Esophagus muscularis mucosa (tissue), 4 donors: ENCODE results near the gene TMEM132C. TPM values are rescaled to one million over a fixed set of nuclear protein-coding genes. Genes with fewer than 3 reads are reported as not detected.

ENCODE experiments used
- DNase-seq: peaks from one replicate; pipeline ENCODE4 v3.0.0-alpha.2; 2017; ENCODE audit errors: extremely low spot score
- H3K27ac ChIP-seq, 4 donors: fragments of 200-600 bp; sonication (generic); replicated peaks in 1 of 4; 1 replicate in 3 of 4; 2 replicates in 1 of 4; pipeline ENCODE4 v1.5.1; 2016 to 2019; ENCODE audit warnings: mild to moderate bottlenecking in 1 of 4
- H3K27me3 ChIP-seq, 4 donors: fragments of 200-600 bp; sonication (generic); one replicate each; pipeline versions ENCODE4 v1.5.1 to v1.6.0; 2016 to 2019
- H3K36me3 ChIP-seq, 4 donors: fragments of 200-600 bp; sonication (generic); one replicate each; pipeline ENCODE4 v1.5.1; 2016 to 2019
- H3K4me1 ChIP-seq, 4 donors: fragments of 200-600 bp; sonication (generic); one replicate each; pipeline ENCODE4 v1.5.1; 2016 to 2019
- H3K4me3 ChIP-seq, 4 donors: fragments of 200-600 bp; sonication (generic); 1 replicate in 2 of 4; 2 replicates in 2 of 4; pipeline ENCODE4 v1.5.1; 2016 to 2019; ENCODE audit warnings: mild to moderate bottlenecking in 4 of 4, moderate library complexity in 1 of 4
- H3K9me3 ChIP-seq, 4 donors: fragments of 200-600 bp; sonication (generic); 1 replicate in 3 of 4; 2 replicates in 1 of 4; pipeline ENCODE4 v1.5.1; 2016 to 2019
- EP300 ChIP-seq: sonication (generic); formaldehyde crosslinking; IDR thresholded peaks from one replicate; pipeline ENCODE4 v1.6.1; 2017; ENCODE audit warnings: antibody characterized with exemption
- POLR2A ChIP-seq: fragments of 450-650 bp; IDR thresholded peaks from one replicate; pipeline ENCODE4 v1.6.1; 2017; ENCODE audit warnings: antibody characterized with exemption, moderate library complexity, mild to moderate bottlenecking, low read depth
- POLR2AphosphoS5 ChIP-seq, 2 donors: sonication (generic); formaldehyde crosslinking; IDR thresholded peaks; one replicate each; pipeline ENCODE4 v1.6.1; 2017; ENCODE audit warnings: antibody characterized with exemption in 2 of 2
- WGBS: methylation state at CpG from one replicate; pipeline ENCODE4 v1.1.5; 2018; 5-methylcytosine and 5-hydroxymethylcytosine counted together
- intact Hi-C: fragments of 100-400 bp; cut with DNase I; formaldehyde crosslinking; loops from one replicate; pipeline ENCODE4 v1.15.1; 2023
- total RNA-seq, 4 donors: library from RNA; depleted of rRNA; stranded (reverse); fragments of >200 nt; gene quantifications; one replicate each; pipeline versions ENCODE4 v1.1.0 to v1.2.1, GENCODE V29; 2016
- TF ChIP-seq, protein P1 (sequence below), 3 experiments: fragments of 200-600 bp in 2 of 3; fragments of 450-650 bp in 1 of 3; sonication (generic) in 2 of 3; IDR thresholded peaks; one replicate each; pipeline ENCODE4 v1.5.1; 2017 to 2019; ENCODE audit warnings: antibody characterized with exemption in 3 of 3, mild to moderate bottlenecking in 2 of 3, moderate library complexity in 1 of 3

TMEM132C gene
- total RNA-seq, 4 donors from 2014 or later, result 2.9 to 3.8 (median 3.5) TPM

DNA sequence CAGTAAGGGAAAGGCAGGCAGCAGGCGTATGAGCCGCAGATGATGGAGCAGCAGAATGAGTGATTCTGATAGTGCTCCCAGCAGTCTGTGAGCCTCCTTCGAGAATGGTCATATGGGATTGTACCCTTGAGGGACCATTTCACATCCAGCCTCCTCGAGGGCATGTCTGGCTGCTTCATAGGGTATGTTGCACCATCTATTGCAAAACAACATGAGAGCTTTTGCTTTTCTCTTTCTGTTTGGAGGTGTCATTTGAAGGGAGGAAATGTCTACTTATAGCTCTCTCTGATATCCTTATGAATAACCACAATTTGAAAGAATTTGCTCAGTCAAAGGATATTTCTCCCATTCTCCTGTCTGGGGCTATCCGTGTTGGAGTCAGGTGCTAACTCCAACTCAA, 172.8 kb downstream of the TMEM132C start:
- intact Hi-C loops, result no loop called here
- H3K36me3 ChIP-seq, result no peaks in the 10 kb centered on the region
- H3K9me3 ChIP-seq, result no peaks in the 10 kb centered on the region
- H3K27me3 ChIP-seq, result no peaks in the 10 kb centered on the region
- TF ChIP-seq EP300, result no peak
- TF ChIP-seq POLR2AphosphoS5 (IDR thresholded peaks at IDR 0.05), result no peak
- no peak for TF ChIP-seq POLR2A
- TF ChIP-seq, protein P1, sequence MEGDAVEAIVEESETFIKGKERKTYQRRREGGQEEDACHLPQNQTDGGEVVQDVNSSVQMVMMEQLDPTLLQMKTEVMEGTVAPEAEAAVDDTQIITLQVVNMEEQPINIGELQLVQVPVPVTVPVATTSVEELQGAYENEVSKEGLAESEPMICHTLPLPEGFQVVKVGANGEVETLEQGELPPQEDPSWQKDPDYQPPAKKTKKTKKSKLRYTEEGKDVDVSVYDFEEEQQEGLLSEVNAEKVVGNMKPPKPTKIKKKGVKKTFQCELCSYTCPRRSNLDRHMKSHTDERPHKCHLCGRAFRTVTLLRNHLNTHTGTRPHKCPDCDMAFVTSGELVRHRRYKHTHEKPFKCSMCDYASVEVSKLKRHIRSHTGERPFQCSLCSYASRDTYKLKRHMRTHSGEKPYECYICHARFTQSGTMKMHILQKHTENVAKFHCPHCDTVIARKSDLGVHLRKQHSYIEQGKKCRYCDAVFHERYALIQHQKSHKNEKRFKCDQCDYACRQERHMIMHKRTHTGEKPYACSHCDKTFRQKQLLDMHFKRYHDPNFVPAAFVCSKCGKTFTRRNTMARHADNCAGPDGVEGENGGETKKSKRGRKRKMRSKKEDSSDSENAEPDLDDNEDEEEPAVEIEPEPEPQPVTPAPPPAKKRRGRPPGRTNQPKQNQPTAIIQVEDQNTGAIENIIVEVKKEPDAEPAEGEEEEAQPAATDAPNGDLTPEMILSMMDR (IDR thresholded peaks at IDR 0.05), result no peak
- WGBS, result 83% methylated on average over 5 of the region's 5 CpGs
- no peak overlapping the region for H3K4me3 ChIP-seq
- no peak for DNase-seq
- no peak overlapping the region for H3K27ac ChIP-seq
- H3K4me1 ChIP-seq, result no peaks in the 10 kb centered on the region

DNA sequence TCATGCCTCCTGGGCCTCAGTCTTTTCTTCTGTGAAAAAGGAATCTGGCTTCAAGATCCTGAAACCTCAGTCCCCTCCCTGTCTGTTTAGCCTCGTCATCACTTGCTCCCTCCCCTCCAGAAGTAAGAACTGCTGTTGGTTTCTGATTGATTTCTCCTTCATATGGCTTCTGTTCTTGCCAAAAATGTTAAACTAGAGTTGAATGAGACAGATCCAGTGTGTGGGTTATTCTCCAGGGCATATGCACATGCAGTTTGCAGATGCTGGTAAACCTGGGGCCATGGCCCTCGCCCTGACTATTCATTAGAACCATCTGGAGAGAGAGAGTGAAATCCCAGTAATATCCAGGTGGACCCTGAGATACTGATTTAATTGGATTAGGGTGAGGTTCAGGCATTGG, 175.1 kb downstream of the TMEM132C start:
- TF ChIP-seq EP300 (no peak), POLR2A (no peak), POLR2AphosphoS5 (IDR thresholded peaks at IDR 0.05) (no peak)
- TF ChIP-seq, protein P1 (IDR thresholded peaks at IDR 0.05), result no peak
- H3K9me3 ChIP-seq, result no peaks in the 10 kb centered on the region
- no peak overlapping the region for H3K4me3 ChIP-seq
- WGBS, result 59% methylated on average over 2 of the region's 2 CpGs
- DNase-seq, result no peak
- intact Hi-C loops, result no loop called here
- no peak overlapping the region for H3K27ac ChIP-seq
- H3K36me3 ChIP-seq, result no peaks in the 10 kb centered on the region
- no peaks in the 10 kb centered on the region for H3K4me1 ChIP-seq
- H3K27me3 ChIP-seq, result no peaks in the 10 kb centered on the region

- TF ChIP-seq, protein P1 (IDR thresholded peaks at IDR 0.05), result no peak
- TF ChIP-seq EP300 (no peak), POLR2AphosphoS5 (IDR thresholded peaks at IDR 0.05) (no peak), POLR2A (no peak)
- WGBS, result 78% methylated on average over 12 of the region's 12 CpGs
- Histone ChIP-seq H3K27ac (no peak overlapping the region), H3K27me3 (no peaks in the 10 kb centered on the region), H3K4me1 (no peaks in the 10 kb centered on the region), H3K36me3 (no peaks in the 10 kb centered on the region), H3K4me3 (no peak overlapping the region), H3K9me3 (no peaks in the 10 kb centered on the region)
- no peak for DNase-seq
- intact Hi-C loops, result no loop called here
These were observed 177.6 kb downstream of the TMEM132C start for GRCh38 chr12:128444598-128444997.

GRCh38 chr12:128445415-128446127, 178.6 kb downstream of the TMEM132C start:
- no peaks in the 10 kb centered on the region for H3K4me1 ChIP-seq
- intact Hi-C loops, result no loop called here
- WGBS, result 62% methylated on average over 9 of the region's 13 CpGs

More at GRCh38 chr12:128445415-128446127, 178.6 kb downstream of the TMEM132C start:
- Histone ChIP-seq H3K27me3 (no peaks in the 10 kb centered on the region), H3K27ac (no peak overlapping the region), H3K4me3 (no peak overlapping the region), H3K9me3 (no peaks in the 10 kb centered on the region), H3K36me3 (no peaks in the 10 kb centered on the region)
- no peak for TF ChIP-seq POLR2AphosphoS5 (IDR thresholded peaks at IDR 0.05)
- TF ChIP-seq, protein P1 (IDR thresholded peaks at IDR 0.05), result no peak
- no peak for DNase-seq
